ENCODE data around the gene MYO16.

The MYO16 gene

GRCh38 chr13:109254274-109254673, 624.9 kb downstream of the MYO16 start:
- Histone ChIP-seq H3K27me3 (ENCODE audit: control insufficient read depth in 1 of 2, insufficient read depth in 1 of 2, low read length in 2 of 2) (no peaks in the 10 kb centered on the region), H3K27ac (ENCODE audit: low read length, poor library complexity, severe bottlenecking) (no peak overlapping the region), H3K4me1 (ENCODE audit: control insufficient read depth, insufficient read depth, low read depth, low read length) (no peaks in the 10 kb centered on the region), H3K4me3 (ENCODE audit: insufficient read depth in 1 of 2, low read depth in 1 of 2, low read length in 2 of 2) (no peak overlapping the region), H4K91ac (ENCODE audit: low read length) (no peak overlapping the region), H2BK15ac (ENCODE audit: low read depth, poor library complexity, severe bottlenecking) (no peak overlapping the region), H3K4me2 (ENCODE audit: low read length, poor library complexity, severe bottlenecking) (no peak overlapping the region), H3K9ac (ENCODE audit: low read length) (no peak overlapping the region), H2BK12ac (ENCODE audit: low read length in 2 of 2) (no peak overlapping the region), H3K36me3 (ENCODE audit: control insufficient read depth in 1 of 2, insufficient read depth in 2 of 2, low read depth in 1 of 2, low read length in 2 of 2) (no peaks in the 10 kb centered on the region), H4K8ac (ENCODE audit: low read length) (no peak overlapping the region), H3K14ac (ENCODE audit: low read length in 2 of 2) (no peak overlapping the region), H2BK120ac (ENCODE audit: low read depth, low read length) (no peak overlapping the region), H2AFZ (ENCODE audit: low read depth, low read length) (no peak overlapping the region), H3K9me3 (ENCODE audit: control insufficient read depth, low read length) (no peaks in the 10 kb centered on the region), H3K18ac (ENCODE audit: low read depth in 1 of 2, low read length in 2 of 2) (no peak overlapping the region), H2AK5ac (ENCODE audit: low read length, severe bottlenecking) (peak overlapping the region; percentile 71), H3K4ac (ENCODE audit: low read depth in 1 of 2, low read length in 2 of 2) (no peak overlapping the region), H3K79me1 (replicated peaks; ENCODE audit: low read length, poor library complexity, severe bottlenecking) (no peaks in the 10 kb centered on the region), H2BK5ac (ENCODE audit: low read depth, low read length, poor library complexity, severe bottlenecking) (no peak overlapping the region), H3K23ac (ENCODE audit: low read length in 2 of 2) (no peak overlapping the region)
- WGBS, result 95% methylated on average over 1 of the region's 1 CpG
- no peak for DNase-seq

GRCh38 chr13:109255141-109255856, 625.9 kb downstream of the MYO16 start:
- no peak overlapping the region for H3K4me2 ChIP-seq (ENCODE audit: low read length, poor library complexity, severe bottlenecking)
- no peak overlapping the region for H3K27ac ChIP-seq (ENCODE audit: low read length, poor library complexity, severe bottlenecking)
- no peak overlapping the region for H3K14ac ChIP-seq (ENCODE audit: low read length in 2 of 2)
- H3K4ac ChIP-seq (ENCODE audit: low read depth in 1 of 2, low read length in 2 of 2), result no peak overlapping the region
- H3K79me1 ChIP-seq (replicated peaks; ENCODE audit: low read length, poor library complexity, severe bottlenecking), result no peaks in the 10 kb centered on the region
- H3K4me3 ChIP-seq (ENCODE audit: insufficient read depth in 1 of 2, low read depth in 1 of 2, low read length in 2 of 2), result no peak overlapping the region
- no peak overlapping the region for H2BK15ac ChIP-seq (ENCODE audit: low read depth, poor library complexity, severe bottlenecking)
- no peak overlapping the region for H4K91ac ChIP-seq (ENCODE audit: low read length)
- 95% methylated on average over 4 of the region's 4 CpGs for WGBS
- no peak overlapping the region for H4K8ac ChIP-seq (ENCODE audit: low read length)
- no peak overlapping the region for H2BK5ac ChIP-seq (ENCODE audit: low read depth, low read length, poor library complexity, severe bottlenecking)
- H2AFZ ChIP-seq (ENCODE audit: low read depth, low read length), result no peak overlapping the region
- no peaks in the 10 kb centered on the region for H3K4me1 ChIP-seq (ENCODE audit: control insufficient read depth, insufficient read depth, low read depth, low read length)
- no peak overlapping the region for H2AK5ac ChIP-seq (ENCODE audit: low read length, severe bottlenecking)
- H3K9ac ChIP-seq (ENCODE audit: low read length), result no peak overlapping the region
- DNase-seq, result no peak
- H3K36me3 ChIP-seq (ENCODE audit: control insufficient read depth in 1 of 2, insufficient read depth in 2 of 2, low read depth in 1 of 2, low read length in 2 of 2), result no peaks in the 10 kb centered on the region
- H3K18ac ChIP-seq (ENCODE audit: low read depth in 1 of 2, low read length in 2 of 2), result no peak overlapping the region
- no peaks in the 10 kb centered on the region for H3K27me3 ChIP-seq (ENCODE audit: control insufficient read depth in 1 of 2, insufficient read depth in 1 of 2, low read length in 2 of 2)
- no peak overlapping the region for H2BK120ac ChIP-seq (ENCODE audit: low read depth, low read length)
- no peak overlapping the region for H2BK12ac ChIP-seq (ENCODE audit: low read length in 2 of 2)
- H3K9me3 ChIP-seq (ENCODE audit: control insufficient read depth, low read length), result no peaks in the 10 kb centered on the region
- no peak overlapping the region for H3K23ac ChIP-seq (ENCODE audit: low read length in 2 of 2)

- H3K27me3 ChIP-seq (ENCODE audit: control insufficient read depth in 1 of 2, insufficient read depth in 1 of 2, low read length in 2 of 2), result no peaks in the 10 kb centered on the region
- peak overlapping the region in 1 of 2 experiments; percentile 40 for H3K18ac ChIP-seq (ENCODE audit: low read depth in 1 of 2, low read length in 2 of 2)
- H4K8ac ChIP-seq (ENCODE audit: low read length), result no peak overlapping the region
- DNase-seq, result peak; percentile 93
- H4K91ac ChIP-seq (ENCODE audit: low read length), result no peak overlapping the region
- no peak overlapping the region for H3K4me3 ChIP-seq (ENCODE audit: insufficient read depth in 1 of 2, low read depth in 1 of 2, low read length in 2 of 2)
- H2BK120ac ChIP-seq (ENCODE audit: low read depth, low read length), result no peak overlapping the region
- H3K14ac ChIP-seq (ENCODE audit: low read length in 2 of 2), result no peak overlapping the region
- H3K79me1 ChIP-seq (replicated peaks; ENCODE audit: low read length, poor library complexity, severe bottlenecking), result no peaks in the 10 kb centered on the region
- H3K9me3 ChIP-seq (ENCODE audit: control insufficient read depth, low read length), result no peaks in the 10 kb centered on the region
- H2AFZ ChIP-seq (ENCODE audit: low read depth, low read length), result no peak overlapping the region
- no peak overlapping the region for H2BK12ac ChIP-seq (ENCODE audit: low read length in 2 of 2)
- no peaks in the 10 kb centered on the region for H3K36me3 ChIP-seq (ENCODE audit: control insufficient read depth in 1 of 2, insufficient read depth in 2 of 2, low read depth in 1 of 2, low read length in 2 of 2)
- WGBS, result 0% methylated on average over 1 of the region's 3 CpGs
- H3K4me2 ChIP-seq (ENCODE audit: low read length, poor library complexity, severe bottlenecking), result no peak overlapping the region
- H3K23ac ChIP-seq (ENCODE audit: low read length in 2 of 2), result no peak overlapping the region
- peak overlapping the region; percentile 83 for H2BK5ac ChIP-seq (ENCODE audit: low read depth, low read length, poor library complexity, severe bottlenecking)
- H3K4ac ChIP-seq (ENCODE audit: low read depth in 1 of 2, low read length in 2 of 2), result no peak overlapping the region
- H3K4me1 ChIP-seq (ENCODE audit: control insufficient read depth, insufficient read depth, low read depth, low read length), result no peaks in the 10 kb centered on the region
- H2BK15ac ChIP-seq (ENCODE audit: low read depth, poor library complexity, severe bottlenecking), result no peak overlapping the region
- no peak overlapping the region for H2AK5ac ChIP-seq (ENCODE audit: low read length, severe bottlenecking)
- H3K9ac ChIP-seq (ENCODE audit: low read length), result peak overlapping the region; percentile 19
- peak overlapping the region; percentile 97 for H3K27ac ChIP-seq (ENCODE audit: low read length, poor library complexity, severe bottlenecking)
These were observed 627.7 kb downstream of the MYO16 start for GRCh38 chr13:109256866-109257760.
